ENCODE data around the gene CDYL2.

CDYL2 gene

GRCh38 chr16:80620736-80621605 lies 183.4 kb downstream of the CDYL2 start:
- no peak for DNase-seq (ENCODE audit: low read depth in 2 of 2)

- no peak for DNase-seq (ENCODE audit: low read depth in 2 of 2)
Observed at GRCh38 chr16:80619824-80620223, 184.6 kb downstream of the CDYL2 start.

- no peak for DNase-seq (ENCODE audit: low read depth in 2 of 2)
Observed at GRCh38 chr16:80618862-80619648, 185.3 kb downstream of the CDYL2 start.

GRCh38 chr16:80616362-80616761 lies 188.0 kb downstream of the CDYL2 start:
- DNase-seq (ENCODE audit: low read depth in 2 of 2), result no peak

GRCh38 chr16:80615735-80616134 lies 188.7 kb downstream of the CDYL2 start:
- DNase-seq (ENCODE audit: low read depth in 2 of 2), result no peak

- no peak for DNase-seq (ENCODE audit: low read depth in 2 of 2)
Observed at GRCh38 chr16:80614908-80615671, 189.3 kb downstream of the CDYL2 start.

GRCh38 chr16:80612461-80613017 lies 191.9 kb downstream of the CDYL2 start:
- no peak for DNase-seq (ENCODE audit: low read depth in 2 of 2)

GRCh38 chr16:80611930-80612327 lies 192.5 kb downstream of the CDYL2 start:
- DNase-seq (ENCODE audit: low read depth in 2 of 2), result no peak

- DNase-seq (ENCODE audit: low read depth in 2 of 2), result no peak
Observed at GRCh38 chr16:80611171-80611929, 193.0 kb downstream of the CDYL2 start.

- no peak for DNase-seq (ENCODE audit: low read depth in 2 of 2)
Observed at GRCh38 chr16:80610481-80611156, 193.8 kb downstream of the CDYL2 start.

GRCh38 chr16:80608946-80609345 lies 195.5 kb downstream of the CDYL2 start:
- no peak for DNase-seq (ENCODE audit: low read depth in 2 of 2)

- DNase-seq (ENCODE audit: low read depth in 2 of 2), result no peak
Observed at GRCh38 chr16:80607204-80607603, 197.2 kb downstream of the CDYL2 start.

- DNase-seq (ENCODE audit: low read depth in 2 of 2), result no peak
Observed at GRCh38 chr16:80606221-80606766, 198.1 kb downstream of the CDYL2 start.

GRCh38 chr16:80604600-80605355 lies 199.6 kb downstream of the CDYL2 start:
- DNase-seq (ENCODE audit: low read depth in 2 of 2), result no peak

- DNase-seq (ENCODE audit: low read depth in 2 of 2), result no peak
Observed at GRCh38 chr16:80602894-80603293, 201.5 kb downstream of the CDYL2 start.

- no peak for DNase-seq (ENCODE audit: low read depth in 2 of 2)
Observed at GRCh38 chr16:80601182-80601581, 203.2 kb downstream of the CDYL2 start.

GRCh38 chr16:80599466-80599865 lies 204.9 kb downstream of the CDYL2 start:
- no peak for DNase-seq (ENCODE audit: low read depth in 2 of 2)

GRCh38 chr16:80596507-80597207 lies 207.7 kb downstream of the CDYL2 start:
- no peak for DNase-seq (ENCODE audit: low read depth in 2 of 2)

GRCh38 chr16:80594756-80595155 lies 209.6 kb downstream of the CDYL2 start:
- no peak for DNase-seq (ENCODE audit: low read depth in 2 of 2)

Data from stimulated activated CD4-positive, alpha-beta T cell treated with anti-CD3 and anti-CD28 coated beads, Interleukin-4, amount 100 ng/mL, for 48 hours (primary cell).